Measurements from ENCODE around the gene TBC1D2.

The TBC1D2 gene

DNA sequence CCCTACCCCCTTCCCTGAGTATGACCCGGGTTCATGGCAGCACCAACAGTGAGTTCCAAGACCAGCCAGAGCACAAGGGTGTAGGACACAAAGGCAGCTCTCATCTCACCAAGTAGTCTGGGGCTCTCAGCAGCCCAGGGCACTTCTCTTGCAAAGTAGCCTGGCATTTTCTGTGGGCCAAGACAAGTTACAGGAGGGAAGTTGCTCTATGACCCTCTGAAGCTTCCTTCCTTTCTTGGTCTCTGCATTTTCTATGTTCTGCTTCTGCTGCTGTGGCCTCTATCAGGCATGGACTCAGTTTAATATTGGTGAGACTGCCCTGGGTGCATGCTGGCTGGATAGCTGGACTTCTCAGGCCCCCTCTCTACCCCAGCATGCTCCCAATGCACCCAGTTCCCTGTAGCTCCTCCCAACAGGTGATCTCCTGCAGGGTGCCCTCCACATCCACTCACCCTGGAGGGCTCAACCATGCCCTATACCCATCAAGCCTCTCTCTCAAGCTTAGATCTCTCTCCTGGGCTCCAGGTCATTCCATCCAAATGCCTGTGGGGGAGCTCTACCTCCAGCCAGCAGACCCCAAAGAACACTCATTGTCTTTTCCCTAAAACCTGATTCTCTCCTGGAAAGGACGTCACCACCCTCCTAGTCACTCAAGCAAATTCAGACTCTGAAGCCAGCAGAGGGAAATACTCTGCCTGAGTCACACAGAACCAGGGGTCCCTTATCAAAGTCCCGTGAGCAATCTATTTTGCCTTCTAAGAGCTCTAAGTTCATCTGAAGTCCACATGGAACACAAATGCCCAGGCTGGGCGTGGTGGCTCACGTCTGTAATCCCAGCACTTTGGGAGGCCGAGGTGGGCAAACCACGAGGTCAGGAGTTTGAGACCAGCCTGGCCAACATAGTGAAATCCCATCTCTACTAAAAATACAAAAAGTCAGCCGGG lies 13.8 kb downstream of the TBC1D2 start:
- Histone ChIP-seq H3K27ac (ENCODE audit: extremely low read depth, low read depth, low read length) (no peak overlapping the region), H3K36me3 (ENCODE audit: control insufficient read depth in 2 of 2, insufficient read depth in 1 of 2, low read length in 2 of 2) (peaks cover 0 to 2% of the 10 kb centered on the region in 2 experiments; a peak in 1 of 3 replicates), H3K9me3 (ENCODE audit: control insufficient read depth, insufficient read depth, low read depth, low read length) (no peaks in the 10 kb centered on the region), H3K4me3 (ENCODE audit: low read depth, low read length) (no peak overlapping the region), H3K4me1 (ENCODE audit: control insufficient read depth, insufficient read depth, low read length) (no peaks in the 10 kb centered on the region)
- POLR2A ChIA-PET = interaction anchor here (1.7 kb wide), 1 partner anchor 14 kb away, joined by 4 read pairs; the partner anchor contains the start of gene TBC1D2
- peak; percentile 54 for TF ChIP-seq ZIC2 (tag by site-specific recombination; IDR thresholded peaks at IDR 0.05)
- no peak for TF ChIP-seq ZNF362 (tag by site-specific recombination; IDR thresholded peaks at IDR 0.05)
- TF ChIP-seq ZNF155 (tag by site-specific recombination; IDR thresholded peaks at IDR 0.05) = no peak
- CTCF ChIA-PET = interaction anchor here (0.6 to 1.9 kb wide), 14 partner anchors 9 to 1335 kb away, joined by 3 to 11 read pairs (median 4); partner anchors contain the start of gene TBC1D2

GRCh38 chr9:98240475-98240874 lies 15.0 kb downstream of the TBC1D2 start:
- no peaks in the 10 kb centered on the region for H3K4me1 ChIP-seq (ENCODE audit: control insufficient read depth, insufficient read depth, low read length)
- POLR2A ChIA-PET = no interaction called here
- peaks cover 0 to 2% of the 10 kb centered on the region in 2 experiments; a peak in 1 of 3 replicates for H3K36me3 ChIP-seq (ENCODE audit: control insufficient read depth in 2 of 2, insufficient read depth in 1 of 2, low read length in 2 of 2)
- H3K9me3 ChIP-seq (ENCODE audit: control insufficient read depth, insufficient read depth, low read depth, low read length) = no peaks in the 10 kb centered on the region
- CTCF ChIA-PET = interaction anchor here (1.2 kb wide), 1 partner anchor 19 kb away, joined by 8 read pairs; no protein-coding TSS in a partner anchor
- H3K4me3 ChIP-seq (ENCODE audit: low read depth, low read length) = no peak overlapping the region
- no peak overlapping the region for H3K27ac ChIP-seq (ENCODE audit: extremely low read depth, low read depth, low read length)
- TF ChIP-seq KLF10 (tag by site-specific recombination; IDR thresholded peaks at IDR 0.05) (no peak), ZNF521 (tag by site-specific recombination; IDR thresholded peaks at IDR 0.05) (no peak), SALL2 (tag by site-specific recombination; IDR thresholded peaks at IDR 0.05; ENCODE audit: borderline replicate concordance) (no peak), ZNF837 (tag by site-specific recombination; IDR thresholded peaks at IDR 0.05) (no peak), OVOL3 (tag by site-specific recombination; IDR thresholded peaks at IDR 0.05) (no peak), ZSCAN18 (tag by site-specific recombination; IDR thresholded peaks at IDR 0.05) (no peak), ZNF202 (tag by site-specific recombination; IDR thresholded peaks at IDR 0.05; ENCODE audit: borderline replicate concordance) (no peak), ZNF335 (tag by site-specific recombination; conservative IDR thresholded peaks at IDR 0.05) (no peak), ZNF10 (tag by site-specific recombination; IDR thresholded peaks at IDR 0.05) (no peak), PRDM2 (tag by site-specific recombination; IDR thresholded peaks at IDR 0.05; ENCODE audit: borderline replicate concordance) (no peak), ZSCAN5A (tag by site-specific recombination; IDR thresholded peaks at IDR 0.05) (no peak), ZNF558 (tag by site-specific recombination; IDR thresholded peaks at IDR 0.05) (no peak), ZNF548 (tag by site-specific recombination; IDR thresholded peaks at IDR 0.05) (no peak), ZNF416 (tag by site-specific recombination; IDR thresholded peaks at IDR 0.05) (no peak)
- TF ChIP-seq, protein P1, sequence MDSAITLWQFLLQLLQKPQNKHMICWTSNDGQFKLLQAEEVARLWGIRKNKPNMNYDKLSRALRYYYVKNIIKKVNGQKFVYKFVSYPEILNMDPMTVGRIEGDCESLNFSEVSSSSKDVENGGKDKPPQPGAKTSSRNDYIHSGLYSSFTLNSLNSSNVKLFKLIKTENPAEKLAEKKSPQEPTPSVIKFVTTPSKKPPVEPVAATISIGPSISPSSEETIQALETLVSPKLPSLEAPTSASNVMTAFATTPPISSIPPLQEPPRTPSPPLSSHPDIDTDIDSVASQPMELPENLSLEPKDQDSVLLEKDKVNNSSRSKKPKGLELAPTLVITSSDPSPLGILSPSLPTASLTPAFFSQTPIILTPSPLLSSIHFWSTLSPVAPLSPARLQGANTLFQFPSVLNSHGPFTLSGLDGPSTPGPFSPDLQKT (IDR thresholded peaks at IDR 0.05; ENCODE audit: borderline replicate concordance, low read depth, low read length) = no peak
- TF ChIP-seq, protein P2, sequence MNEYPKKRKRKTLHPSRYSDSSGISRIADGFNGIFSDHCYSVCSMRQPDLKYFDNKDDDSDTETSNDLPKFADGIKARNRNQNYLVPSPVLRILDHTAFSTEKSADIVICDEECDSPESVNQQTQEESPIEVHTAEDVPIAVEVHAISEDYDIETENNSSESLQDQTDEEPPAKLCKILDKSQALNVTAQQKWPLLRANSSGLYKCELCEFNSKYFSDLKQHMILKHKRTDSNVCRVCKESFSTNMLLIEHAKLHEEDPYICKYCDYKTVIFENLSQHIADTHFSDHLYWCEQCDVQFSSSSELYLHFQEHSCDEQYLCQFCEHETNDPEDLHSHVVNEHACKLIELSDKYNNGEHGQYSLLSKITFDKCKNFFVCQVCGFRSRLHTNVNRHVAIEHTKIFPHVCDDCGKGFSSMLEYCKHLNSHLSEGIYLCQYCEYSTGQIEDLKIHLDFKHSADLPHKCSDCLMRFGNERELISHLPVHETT (tag by site-specific recombination; IDR thresholded peaks at IDR 0.05) = no peak
